ENCODE data around the gene NAIF1. TPM values are rescaled to one million over a fixed set of nuclear protein-coding genes. Genes with fewer than 3 reads are reported as not detected.

Gene NAIF1
- total and polyA plus RNA-seq, 2 experiments from 2014 or later: 4.9 to 5.5 TPM

- TF ChIP-seq, protein P1, sequence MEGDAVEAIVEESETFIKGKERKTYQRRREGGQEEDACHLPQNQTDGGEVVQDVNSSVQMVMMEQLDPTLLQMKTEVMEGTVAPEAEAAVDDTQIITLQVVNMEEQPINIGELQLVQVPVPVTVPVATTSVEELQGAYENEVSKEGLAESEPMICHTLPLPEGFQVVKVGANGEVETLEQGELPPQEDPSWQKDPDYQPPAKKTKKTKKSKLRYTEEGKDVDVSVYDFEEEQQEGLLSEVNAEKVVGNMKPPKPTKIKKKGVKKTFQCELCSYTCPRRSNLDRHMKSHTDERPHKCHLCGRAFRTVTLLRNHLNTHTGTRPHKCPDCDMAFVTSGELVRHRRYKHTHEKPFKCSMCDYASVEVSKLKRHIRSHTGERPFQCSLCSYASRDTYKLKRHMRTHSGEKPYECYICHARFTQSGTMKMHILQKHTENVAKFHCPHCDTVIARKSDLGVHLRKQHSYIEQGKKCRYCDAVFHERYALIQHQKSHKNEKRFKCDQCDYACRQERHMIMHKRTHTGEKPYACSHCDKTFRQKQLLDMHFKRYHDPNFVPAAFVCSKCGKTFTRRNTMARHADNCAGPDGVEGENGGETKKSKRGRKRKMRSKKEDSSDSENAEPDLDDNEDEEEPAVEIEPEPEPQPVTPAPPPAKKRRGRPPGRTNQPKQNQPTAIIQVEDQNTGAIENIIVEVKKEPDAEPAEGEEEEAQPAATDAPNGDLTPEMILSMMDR (conservative IDR thresholded peaks at IDR 0.05; ENCODE audit: low read depth in 2 of 2): no peak
- TF ChIP-seq ZNF114 (CRISPR knock-in tag; IDR thresholded peaks at IDR 0.05) (no peak), POLR2AphosphoS5 (IDR thresholded peaks at IDR 0.05; ENCODE audit: low read depth) (no peak), NANOG (IDR thresholded peaks at IDR 0.05; ENCODE audit: borderline replicate concordance) (no peak)
Observed at GRCh38 chr9:128081056-128081455, 13.9 kb upstream of the NAIF1 start (continued).

- Mint-ChIP-seq H3K4me1 (peaks cover 31% of the 10 kb centered on the region), H3K36me3 (ENCODE audit: low read depth) (peaks cover 11% of the 10 kb centered on the region), H3K4me3 (no peak overlapping the region), H3K27me3 (ENCODE audit: insufficient read depth, low read depth, poor library complexity) (peaks cover 3% of the 10 kb centered on the region), H3K9me3 (no peaks in the 10 kb centered on the region), H3K27ac (no peak overlapping the region)
- no peaks in the 10 kb centered on the region for H4K20me1 ChIP-seq (replicated peaks; ENCODE audit: insufficient read depth)
- no peaks in the 10 kb centered on the region for H3K27me3 ChIP-seq (ENCODE audit: insufficient read depth)
- H3K4me2 ChIP-seq: no peak overlapping the region
- H3K36me3 ChIP-seq (ENCODE audit: insufficient read depth): no peaks in the 10 kb centered on the region
- H3K4me3 ChIP-seq: no peak overlapping the region
- DNase-seq (ENCODE audit: low spot score) (no peak), ATAC-seq (no peak)
- H3F3A ChIP-seq (replicated peaks; ENCODE audit: low read depth): no peaks in the 10 kb centered on the region
- no peaks in the 10 kb centered on the region for H3K9me2 ChIP-seq (ENCODE audit: insufficient read depth)
- H2AFZ ChIP-seq: no peak overlapping the region
- H3K27ac ChIP-seq (ENCODE audit: low read depth): no peak overlapping the region
- TF ChIP-seq EZH2 (IDR thresholded peaks at IDR 0.05; ENCODE audit: low read depth, unreplicated experiment): no peak
- H3K4me1 ChIP-seq (ENCODE audit: insufficient read depth): peaks cover 11% of the 10 kb centered on the region
- H3K79me2 ChIP-seq (replicated peaks; ENCODE audit: insufficient read depth): peaks cover 52% of the 10 kb centered on the region
Observed at GRCh38 chr9:128080206-128080605, 13.1 kb upstream of the NAIF1 start.

DNA sequence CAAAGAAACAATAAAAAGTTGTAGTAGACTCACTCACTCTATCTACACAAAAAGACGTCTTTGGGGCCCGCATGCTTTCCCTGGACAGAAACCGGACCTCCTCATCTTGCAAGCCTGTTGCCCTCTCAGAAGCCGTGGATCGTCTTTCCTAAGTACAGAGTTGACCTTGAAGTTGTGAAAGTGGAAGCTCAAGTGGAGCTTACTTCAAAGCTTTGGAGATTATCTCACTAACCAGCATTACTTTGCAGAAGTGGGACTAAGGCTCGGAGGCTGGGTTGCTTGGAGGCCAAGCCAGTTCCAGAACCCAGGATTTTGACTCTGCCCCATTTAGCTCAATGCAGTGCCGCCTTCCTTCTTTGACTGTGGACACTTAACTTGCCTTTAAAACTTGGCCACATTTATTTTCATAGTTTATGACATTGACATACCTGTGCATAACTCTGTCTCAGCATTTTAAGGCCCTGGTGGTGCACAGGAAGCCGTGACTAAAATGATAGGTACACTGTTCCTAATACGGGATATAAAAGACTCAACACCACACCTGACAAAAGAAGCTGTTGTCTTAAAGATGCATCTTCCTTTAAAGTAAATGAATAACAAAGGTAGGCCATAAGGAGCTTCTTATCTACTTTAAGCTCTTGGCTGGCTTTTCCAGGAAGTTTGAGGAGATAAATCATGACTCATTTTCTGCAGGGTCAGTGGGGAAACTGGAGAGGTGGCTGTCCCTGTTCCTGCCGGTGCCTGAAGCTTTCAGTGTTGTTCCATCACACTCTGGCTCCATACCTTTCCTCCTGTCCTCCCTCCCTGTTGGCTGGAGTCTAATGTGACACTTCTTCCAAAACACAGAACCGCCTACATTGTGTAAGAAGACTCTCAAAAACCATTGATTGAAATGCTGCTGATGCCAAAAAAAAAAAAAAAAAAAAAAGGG lies 11.6 kb upstream of the NAIF1 start:
- no peak overlapping the region for H2AFZ ChIP-seq
- no peak for TF ChIP-seq NANOG (IDR thresholded peaks at IDR 0.05; ENCODE audit: borderline replicate concordance)
- TF ChIP-seq, protein P2, sequence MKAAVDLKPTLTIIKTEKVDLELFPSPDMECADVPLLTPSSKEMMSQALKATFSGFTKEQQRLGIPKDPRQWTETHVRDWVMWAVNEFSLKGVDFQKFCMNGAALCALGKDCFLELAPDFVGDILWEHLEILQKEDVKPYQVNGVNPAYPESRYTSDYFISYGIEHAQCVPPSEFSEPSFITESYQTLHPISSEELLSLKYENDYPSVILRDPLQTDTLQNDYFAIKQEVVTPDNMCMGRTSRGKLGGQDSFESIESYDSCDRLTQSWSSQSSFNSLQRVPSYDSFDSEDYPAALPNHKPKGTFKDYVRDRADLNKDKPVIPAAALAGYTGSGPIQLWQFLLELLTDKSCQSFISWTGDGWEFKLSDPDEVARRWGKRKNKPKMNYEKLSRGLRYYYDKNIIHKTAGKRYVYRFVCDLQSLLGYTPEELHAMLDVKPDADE (IDR thresholded peaks at IDR 0.05): no peak
- H3K27ac ChIP-seq (ENCODE audit: low read depth): 0 out of 2 replicates have a peak overlapping the region, but pooled peaks have one; percentile 50
- H3K36me3 ChIP-seq (ENCODE audit: insufficient read depth): no peaks in the 10 kb centered on the region
- Mint-ChIP-seq H3K27ac (peak overlapping the region; percentile 71), H3K4me1 (peaks cover 29% of the 10 kb centered on the region), H3K4me3 (no peak overlapping the region; the same call in 2 of the 3 replicates), H3K9me3 (no peaks in the 10 kb centered on the region), H3K36me3 (ENCODE audit: low read depth) (peaks cover 7% of the 10 kb centered on the region; the same call in 2 of the 3 replicates), H3K27me3 (ENCODE audit: insufficient read depth, low read depth, poor library complexity) (peaks cover 3% of the 10 kb centered on the region)
- DNase-seq (ENCODE audit: low spot score) (no peak), ATAC-seq (no peak)
- 0 out of 2 replicates have a peak overlapping the region, but pooled peaks have one; percentile 3 for H3K4me2 ChIP-seq
- H3K9me2 ChIP-seq (ENCODE audit: insufficient read depth): no peaks in the 10 kb centered on the region
- H3K4me1 ChIP-seq (ENCODE audit: insufficient read depth): peaks cover 11% of the 10 kb centered on the region
- no peaks in the 10 kb centered on the region for H3F3A ChIP-seq (replicated peaks; ENCODE audit: low read depth)
- H4K20me1 ChIP-seq (replicated peaks; ENCODE audit: insufficient read depth): no peaks in the 10 kb centered on the region
- no peak overlapping the region for H3K4me3 ChIP-seq
- H3K79me2 ChIP-seq (replicated peaks; ENCODE audit: insufficient read depth): peaks cover 57% of the 10 kb centered on the region
- no peaks in the 10 kb centered on the region for H3K27me3 ChIP-seq (ENCODE audit: insufficient read depth)

Measured in GM23338 (cell line).